Ovary (tissue), 3 donors: Measurements from ENCODE around the gene COQ8A.

Experiments used
- POLR2A ChIP-seq: fragments of 450-650 bp; IDR thresholded peaks from one replicate; pipeline ENCODE4 v1.6.1; 2017; ENCODE audit warnings: antibody characterized with exemption, mild to moderate bottlenecking, moderate library complexity
- TF ChIP-seq, protein P1 (sequence below), 3 donors: fragments of 450-650 bp in 2 of 3; fragments of 200-600 bp in 1 of 3; IDR thresholded peaks; one replicate each; pipeline versions ENCODE4 v1.5.1 to v1.8.0; 2016 to 2022; ENCODE audit warnings: antibody characterized with exemption in 3 of 3, mild to moderate bottlenecking in 1 of 3
- donor health status: DM: no; HTN: no; CAD: no.

DNA sequence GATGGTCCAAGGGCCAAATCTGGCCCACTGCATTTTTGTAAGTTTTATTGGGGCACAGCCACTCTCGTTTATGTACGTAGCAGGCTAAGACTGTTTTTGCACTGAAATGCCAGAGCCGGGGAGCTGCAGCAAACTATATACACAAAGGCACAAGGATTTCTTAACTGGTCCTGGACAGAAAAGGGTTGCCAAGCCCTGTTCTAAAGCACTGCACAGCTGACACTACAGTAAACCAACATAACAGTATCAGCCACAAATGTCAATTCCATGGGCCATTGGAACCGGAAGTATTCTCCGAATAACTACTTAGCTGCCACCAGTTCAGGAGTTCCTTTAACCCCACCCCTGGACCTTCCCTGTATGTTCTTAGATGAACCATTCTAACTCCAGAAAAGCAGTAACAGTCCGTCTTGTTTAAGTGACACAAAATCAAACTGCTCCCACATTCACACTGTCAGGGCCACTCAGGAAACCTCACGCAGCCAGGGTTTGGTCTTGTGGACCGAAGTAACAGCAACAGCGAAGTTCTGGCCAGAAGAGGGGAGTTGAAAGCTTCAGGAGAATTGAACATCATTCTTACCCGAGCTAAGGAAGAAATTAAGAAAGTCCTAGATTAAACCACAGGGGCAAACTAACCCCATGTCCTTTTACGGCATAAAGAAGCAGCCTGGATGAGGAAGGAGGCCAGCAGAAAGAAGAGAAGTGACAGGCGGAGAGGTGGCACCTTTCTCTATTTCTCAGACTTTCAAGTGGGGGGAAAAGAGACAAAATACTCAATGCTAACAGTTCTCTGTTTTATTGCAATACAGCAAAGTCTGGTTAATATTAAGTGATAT, 49.2 kb downstream of the COQ8A start:
- TF ChIP-seq, protein P1, sequence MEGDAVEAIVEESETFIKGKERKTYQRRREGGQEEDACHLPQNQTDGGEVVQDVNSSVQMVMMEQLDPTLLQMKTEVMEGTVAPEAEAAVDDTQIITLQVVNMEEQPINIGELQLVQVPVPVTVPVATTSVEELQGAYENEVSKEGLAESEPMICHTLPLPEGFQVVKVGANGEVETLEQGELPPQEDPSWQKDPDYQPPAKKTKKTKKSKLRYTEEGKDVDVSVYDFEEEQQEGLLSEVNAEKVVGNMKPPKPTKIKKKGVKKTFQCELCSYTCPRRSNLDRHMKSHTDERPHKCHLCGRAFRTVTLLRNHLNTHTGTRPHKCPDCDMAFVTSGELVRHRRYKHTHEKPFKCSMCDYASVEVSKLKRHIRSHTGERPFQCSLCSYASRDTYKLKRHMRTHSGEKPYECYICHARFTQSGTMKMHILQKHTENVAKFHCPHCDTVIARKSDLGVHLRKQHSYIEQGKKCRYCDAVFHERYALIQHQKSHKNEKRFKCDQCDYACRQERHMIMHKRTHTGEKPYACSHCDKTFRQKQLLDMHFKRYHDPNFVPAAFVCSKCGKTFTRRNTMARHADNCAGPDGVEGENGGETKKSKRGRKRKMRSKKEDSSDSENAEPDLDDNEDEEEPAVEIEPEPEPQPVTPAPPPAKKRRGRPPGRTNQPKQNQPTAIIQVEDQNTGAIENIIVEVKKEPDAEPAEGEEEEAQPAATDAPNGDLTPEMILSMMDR (IDR thresholded peaks at IDR 0.05) = no peak
- TF ChIP-seq POLR2A = no peak
